Erythroblast (primary cell): ENCODE data around the gene AP3B1.

Source experiments
- DNase-seq, 2 experiments: peaks; one replicate each; lab custom pipeline; 2025; lab: John Stamatoyannopoulos, UW
- GATA1 ChIP-seq: IDR thresholded peaks from 2 replicates; pipeline ENCODE4 v1.6.1; 2011; ENCODE audit warnings: low read depth, mild to moderate bottlenecking, control low read depth, low read length, moderate library complexity
- POLR2A ChIP-seq: IDR thresholded peaks from 2 replicates; pipeline ENCODE4 v1.6.1; 2011; ENCODE audit warnings: mild to moderate bottlenecking, low read length

The AP3B1 gene

DNA sequence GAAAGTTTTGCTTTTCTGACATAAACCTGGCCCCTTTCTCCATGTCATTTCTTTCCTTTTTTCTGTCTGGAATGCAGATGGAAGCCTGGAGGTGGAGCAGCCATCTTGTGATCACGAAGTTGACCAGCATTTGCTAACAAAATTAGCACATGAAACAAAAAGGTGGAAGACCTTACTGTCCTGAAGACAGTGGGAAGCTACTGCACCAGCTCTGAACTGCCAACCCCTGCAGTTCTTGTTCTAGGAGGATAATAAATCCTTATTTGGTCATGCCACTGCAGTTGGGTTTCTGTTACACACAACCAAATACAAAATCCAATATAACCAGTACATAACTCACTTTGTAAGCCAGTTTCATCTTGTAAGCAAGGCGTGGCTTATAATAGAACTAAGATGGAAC is 269.0 kb downstream of the AP3B1 start:
- TF ChIP-seq POLR2A (no peak), GATA1 (no peak)
- no peak for DNase-seq

GRCh38 chr5:78019744-78020143 is 274.8 kb downstream of the AP3B1 start:
- TF ChIP-seq POLR2A (no peak), GATA1 (no peak)
- no peak for DNase-seq

GRCh38 chr5:78016863-78017529 is 277.5 kb downstream of the AP3B1 start:
- TF ChIP-seq POLR2A, result no peak
- no peak for TF ChIP-seq GATA1
- DNase-seq, result no peak

DNA sequence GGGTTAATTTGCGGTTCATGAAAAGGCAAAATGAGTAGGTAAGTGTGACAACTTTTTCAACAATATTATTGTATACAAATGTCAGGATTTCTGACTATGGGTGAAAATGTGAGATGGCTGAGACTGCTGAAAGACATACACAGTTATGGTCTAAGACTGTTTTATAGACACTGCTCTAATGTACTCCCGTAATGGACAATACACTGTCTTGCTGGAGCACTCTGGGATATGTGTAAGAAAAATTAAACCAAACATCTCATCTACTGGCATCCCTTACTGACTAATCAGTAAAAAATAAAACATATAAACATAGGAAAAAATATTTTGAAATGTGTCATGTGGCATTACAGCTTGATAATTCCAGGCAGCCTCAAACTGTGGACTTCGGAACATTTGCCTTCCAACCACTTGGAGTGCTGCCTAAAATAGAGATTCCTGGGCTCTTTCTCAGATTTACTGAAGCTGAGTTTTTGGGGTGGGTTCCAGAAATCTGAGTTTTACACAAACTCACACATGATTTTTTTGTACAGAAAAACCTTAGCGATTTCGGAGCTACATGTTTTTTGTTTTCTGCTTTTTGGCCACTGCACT is 284.5 kb downstream of the AP3B1 start:
- no peak for TF ChIP-seq POLR2A
- TF ChIP-seq GATA1, result no peak
- no peak for DNase-seq

DNA sequence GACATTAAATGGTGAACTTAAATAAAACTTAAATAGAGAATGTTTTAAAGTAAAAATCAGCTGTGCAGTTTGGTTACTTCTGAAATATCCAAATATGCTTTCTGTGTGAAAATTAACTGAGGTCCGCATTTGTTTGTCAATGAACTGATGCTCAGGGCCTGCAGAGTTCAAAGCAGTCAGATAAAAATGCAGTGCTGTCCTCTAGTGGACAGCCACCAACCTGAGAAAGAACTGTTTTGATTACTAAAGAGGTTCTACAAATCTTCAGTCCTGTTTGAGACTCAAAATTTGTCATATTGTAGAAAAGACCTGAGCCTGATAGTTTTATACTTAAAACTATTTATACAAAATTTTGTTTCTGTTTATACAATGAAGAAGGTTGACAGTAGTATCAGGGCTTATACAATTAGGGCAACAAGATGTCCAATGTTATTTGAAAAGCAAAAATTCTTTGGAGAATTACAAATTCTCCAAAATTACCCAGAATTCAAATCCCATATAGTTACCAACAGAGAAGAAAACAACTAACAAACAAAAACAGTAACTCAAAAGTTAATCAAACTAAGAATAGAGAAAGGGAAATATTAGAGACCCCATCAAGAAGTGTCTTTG is 286.0 kb downstream of the AP3B1 start:
- no peak for TF ChIP-seq POLR2A
- TF ChIP-seq GATA1, result no peak
- DNase-seq, result peak; percentile 44 to 58

DNA sequence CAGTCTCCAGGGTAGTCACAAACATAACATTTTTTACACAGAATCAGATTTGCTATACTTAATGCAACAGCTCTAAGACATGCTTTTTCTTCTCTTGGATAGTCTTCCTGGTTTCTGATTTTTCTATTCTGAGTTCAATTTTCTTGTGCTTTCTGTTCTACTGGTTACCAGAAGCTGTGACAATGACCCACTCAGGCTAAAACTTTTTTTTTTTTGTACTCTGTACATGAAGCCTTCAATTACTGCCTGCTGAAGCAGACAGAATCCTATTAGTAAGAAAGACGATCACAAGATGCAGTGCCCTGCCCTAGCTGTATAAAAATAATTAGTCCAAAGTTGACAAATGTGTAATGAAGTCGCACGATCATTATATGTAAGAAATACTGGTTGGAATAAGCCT is 287.3 kb downstream of the AP3B1 start:
- TF ChIP-seq POLR2A (no peak), GATA1 (no peak)
- DNase-seq, result no peak

- DNase-seq, result no peak
- TF ChIP-seq POLR2A (no peak), GATA1 (no peak)
Observed at GRCh38 chr5:78006449-78006848, 288.0 kb downstream of the AP3B1 start.

DNA sequence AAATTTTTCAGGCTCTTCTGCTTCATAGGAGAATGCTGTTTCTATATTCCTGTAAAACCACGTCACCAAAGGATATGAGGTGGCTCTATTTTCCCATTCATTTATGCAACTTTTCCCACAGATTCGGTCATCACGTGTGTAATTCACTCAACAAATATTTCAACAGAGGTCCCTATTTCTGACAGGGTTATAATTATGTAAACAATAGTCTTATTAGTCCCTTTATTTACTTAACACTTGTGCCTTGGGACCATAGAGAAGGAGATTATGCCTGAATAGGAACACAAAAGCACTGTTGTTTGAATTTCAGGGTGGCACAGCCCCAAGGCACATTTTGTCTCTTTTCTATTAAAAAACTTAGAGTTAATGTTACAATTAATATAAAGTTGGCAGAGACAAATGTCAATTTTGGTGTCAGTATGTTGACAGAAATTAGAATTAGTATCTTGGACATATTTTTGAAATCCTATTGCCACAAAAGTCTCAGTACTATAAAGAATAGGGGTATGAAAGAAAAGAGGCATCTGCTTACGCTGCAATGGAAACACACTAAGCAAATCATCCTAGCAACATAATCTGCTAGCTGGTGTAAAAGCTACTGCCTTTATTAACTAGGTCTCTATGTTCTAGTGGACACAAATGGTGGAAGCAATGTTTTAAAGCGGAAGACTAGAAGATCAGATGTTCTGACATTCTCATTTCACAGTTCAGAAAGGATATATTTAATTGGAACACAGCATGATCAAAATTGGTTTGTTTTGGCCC is 289.3 kb downstream of the AP3B1 start:
- TF ChIP-seq POLR2A, result no peak
- TF ChIP-seq GATA1, result no peak
- no peak for DNase-seq

- DNase-seq, result no peak
- no peak for TF ChIP-seq GATA1
- no peak for TF ChIP-seq POLR2A
Observed at GRCh38 chr5:78004559-78004958, 289.9 kb downstream of the AP3B1 start.

- no peak for TF ChIP-seq GATA1
- TF ChIP-seq POLR2A, result no peak
- DNase-seq, result no peak
Observed at GRCh38 chr5:78003919-78004318, 290.6 kb downstream of the AP3B1 start.

DNA sequence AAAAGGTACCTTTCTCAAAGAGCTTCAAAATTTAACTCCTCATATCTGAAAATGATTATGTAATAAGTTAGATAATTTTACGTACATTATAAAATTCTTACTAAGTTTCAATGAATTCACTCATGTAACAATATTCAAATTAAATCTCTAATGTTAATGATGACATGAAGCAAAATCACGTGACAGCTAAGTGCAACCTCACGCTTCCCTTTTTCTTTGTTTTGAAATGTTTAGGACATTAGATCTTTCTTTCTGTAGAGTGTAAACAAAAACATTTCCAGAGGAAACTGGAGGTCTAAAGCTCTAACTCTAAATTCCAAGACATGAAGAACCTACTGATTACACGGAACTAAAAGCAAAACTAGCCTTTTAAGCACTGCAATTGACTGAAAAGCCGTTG is 291.0 kb downstream of the AP3B1 start:
- no peak for DNase-seq
- TF ChIP-seq POLR2A (no peak), GATA1 (no peak)

GRCh38 chr5:78002690-78003089 is 291.8 kb downstream of the AP3B1 start:
- no peak for DNase-seq
- TF ChIP-seq POLR2A, result no peak
- TF ChIP-seq GATA1, result no peak

- TF ChIP-seq GATA1 (no peak), POLR2A (no peak)
- no peak for DNase-seq
Observed at GRCh38 chr5:78001197-78001596, 293.3 kb downstream of the AP3B1 start.

DNA sequence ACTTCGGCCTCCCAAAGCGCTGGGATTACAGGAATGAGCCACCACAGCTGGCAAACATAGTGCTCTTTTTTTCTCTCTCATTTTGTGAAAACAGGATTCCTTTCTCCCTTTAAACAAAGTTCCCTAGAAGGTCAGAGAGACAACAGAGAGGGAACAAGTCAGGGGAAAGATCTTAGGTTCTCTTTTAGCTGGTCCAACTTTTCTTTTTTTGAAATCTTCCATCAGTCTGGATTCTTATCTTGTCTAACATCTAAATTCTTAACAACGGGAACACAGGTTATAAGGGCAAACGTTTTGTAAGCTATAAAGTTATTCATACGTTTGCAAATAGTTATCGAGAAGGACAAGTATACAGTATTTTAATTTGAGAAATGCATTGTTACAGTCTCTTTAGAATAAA is 294.3 kb downstream of the AP3B1 start:
- TF ChIP-seq GATA1, result no peak
- TF ChIP-seq POLR2A, result no peak
- DNase-seq, result no peak

GRCh38 chr5:77999399-77999798 is 295.1 kb downstream of the AP3B1 start:
- no peak for TF ChIP-seq POLR2A
- TF ChIP-seq GATA1, result no peak
- DNase-seq, result no peak
